Measurements from ENCODE around the gene RFX7.

Gene RFX7

DNA sequence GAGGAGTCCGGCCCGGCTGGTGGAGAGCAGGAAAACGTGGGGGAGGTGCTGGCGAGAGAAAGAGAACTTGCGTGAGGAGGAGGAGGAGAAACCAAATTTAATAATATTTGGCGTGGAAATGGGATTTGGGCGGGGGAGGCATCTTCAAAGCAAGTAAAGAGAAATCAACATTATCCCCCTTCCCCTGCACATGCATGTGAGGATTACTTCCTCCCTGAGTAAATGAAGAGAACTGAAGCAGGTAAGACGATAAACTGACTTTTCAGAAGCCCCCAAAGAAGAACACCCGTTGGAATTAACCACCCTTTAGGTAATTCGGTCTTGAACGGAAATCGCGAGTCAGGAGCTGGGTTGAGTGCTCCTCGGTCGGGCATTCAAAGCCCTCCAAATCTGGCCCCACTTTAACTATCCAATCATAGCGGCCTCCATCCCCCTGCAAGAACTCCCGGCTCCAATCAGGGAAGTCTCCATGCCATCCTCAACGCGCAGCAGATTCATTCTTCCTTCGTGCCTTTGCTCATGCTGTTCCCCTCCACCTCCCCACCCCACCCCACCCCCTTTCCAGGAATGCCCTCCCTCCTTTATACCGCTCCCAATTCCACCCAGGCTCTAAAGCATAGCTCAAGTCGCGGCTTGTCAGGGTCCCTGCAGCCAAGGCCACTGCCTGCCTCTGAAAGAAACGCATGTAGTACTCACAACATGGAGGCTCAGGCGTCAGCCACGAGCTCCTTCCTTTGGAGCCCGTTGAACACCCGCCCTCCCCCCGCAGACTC, 545 bp upstream of the RFX7 start:
- peak; percentile 16 for DNase-seq (ENCODE audit: low spot score)

DNA sequence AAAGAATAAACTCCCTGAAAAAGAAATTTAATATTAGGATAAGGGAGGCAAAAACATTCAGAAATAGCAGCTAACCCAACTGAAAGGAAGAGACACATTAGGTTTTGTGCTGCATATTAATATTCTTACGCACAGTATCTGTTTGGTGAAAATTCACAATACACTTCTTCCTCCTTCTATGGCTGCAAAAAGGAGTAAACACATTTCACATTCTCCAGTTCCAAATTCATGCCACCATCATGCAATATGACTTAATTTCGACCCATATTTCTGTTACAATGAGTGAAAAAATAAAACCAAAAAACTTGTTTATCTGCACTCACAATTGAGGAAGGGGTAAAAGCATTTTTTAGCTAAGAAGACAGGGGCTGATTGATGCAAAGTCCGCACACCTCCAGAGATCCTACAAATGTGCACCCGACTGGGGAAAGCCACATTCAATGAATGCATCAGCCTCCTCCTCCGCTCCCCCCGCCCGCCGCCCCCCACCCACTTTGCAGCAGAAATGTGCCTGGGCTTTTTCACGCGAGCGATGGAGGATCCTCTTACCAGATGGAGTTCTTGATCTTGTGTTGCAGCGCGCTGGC, 1.0 kb downstream of the RFX7 start:
- no peak for DNase-seq (ENCODE audit: low spot score)

DNA sequence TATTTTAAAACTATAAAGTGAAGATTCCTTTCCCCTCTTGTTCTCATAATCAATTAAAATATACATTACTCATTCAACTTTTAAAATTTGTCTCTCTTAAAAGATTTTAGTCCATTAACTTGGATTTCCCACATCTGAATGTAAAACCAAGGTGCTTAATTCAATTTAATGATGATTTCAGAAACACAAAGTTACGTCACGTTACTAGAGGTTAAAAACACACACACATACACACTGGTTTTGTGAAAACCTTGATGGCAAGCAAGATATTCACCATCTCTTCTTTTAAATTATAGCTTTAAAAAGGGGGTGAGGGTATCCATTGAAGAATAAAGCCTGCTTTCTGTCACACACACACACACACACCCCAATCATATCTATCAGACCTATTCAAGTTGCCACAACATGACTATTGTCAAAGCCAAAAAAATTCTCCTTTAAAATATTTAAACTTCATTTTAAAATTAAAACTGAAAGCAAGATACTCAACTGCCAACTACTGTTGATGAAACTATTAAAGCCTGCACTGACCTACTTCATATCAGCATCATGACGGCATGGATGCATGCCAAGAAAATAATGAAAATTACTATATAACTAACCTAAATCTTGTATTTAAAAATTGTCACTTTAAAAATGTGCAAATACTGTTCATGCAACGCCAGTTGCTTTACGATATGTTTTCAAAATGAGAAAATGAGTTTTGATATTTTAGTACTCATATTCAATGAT, 2.1 kb downstream of the RFX7 start:
- no peak for DNase-seq (ENCODE audit: low spot score)

DNA sequence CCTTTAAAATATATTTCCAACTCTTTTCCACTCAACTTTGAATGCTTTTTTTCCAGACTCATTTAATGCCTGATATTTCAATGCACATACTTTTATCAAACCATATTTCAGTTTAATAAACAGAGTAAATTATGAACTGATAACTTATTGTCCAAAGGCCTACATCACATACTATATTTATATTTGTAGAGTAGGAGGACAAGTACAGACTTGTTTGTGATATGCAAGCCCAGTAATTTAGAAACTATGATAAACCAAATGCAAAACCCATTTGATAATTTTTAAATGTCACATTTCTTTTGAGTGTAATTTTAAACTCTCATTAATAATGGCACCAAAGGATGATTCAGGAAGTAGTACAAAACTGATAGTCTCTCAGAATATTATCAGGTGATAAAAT, 3.3 kb downstream of the RFX7 start:
- no peak for DNase-seq (ENCODE audit: low spot score)

DNA sequence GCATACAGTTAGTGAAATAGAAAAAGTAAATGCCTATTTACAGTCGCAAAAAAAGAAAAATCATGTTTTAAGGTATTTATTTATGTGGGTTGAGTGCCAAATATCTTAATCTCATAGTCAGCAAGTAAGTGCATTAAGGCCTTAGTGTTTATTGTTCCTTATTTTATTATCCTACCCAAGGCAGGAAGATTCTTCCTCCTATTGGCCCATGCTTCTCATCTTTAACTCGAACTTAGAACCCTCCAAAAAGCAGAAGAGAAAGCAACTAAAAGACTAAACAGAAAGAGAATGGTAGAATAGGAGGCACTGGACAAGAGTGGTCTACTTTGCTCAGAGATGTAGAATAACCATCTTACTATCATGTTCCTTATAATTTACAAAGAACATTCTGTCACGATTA, 7.5 kb downstream of the RFX7 start:
- DNase-seq (ENCODE audit: low spot score), result no peak

DNA sequence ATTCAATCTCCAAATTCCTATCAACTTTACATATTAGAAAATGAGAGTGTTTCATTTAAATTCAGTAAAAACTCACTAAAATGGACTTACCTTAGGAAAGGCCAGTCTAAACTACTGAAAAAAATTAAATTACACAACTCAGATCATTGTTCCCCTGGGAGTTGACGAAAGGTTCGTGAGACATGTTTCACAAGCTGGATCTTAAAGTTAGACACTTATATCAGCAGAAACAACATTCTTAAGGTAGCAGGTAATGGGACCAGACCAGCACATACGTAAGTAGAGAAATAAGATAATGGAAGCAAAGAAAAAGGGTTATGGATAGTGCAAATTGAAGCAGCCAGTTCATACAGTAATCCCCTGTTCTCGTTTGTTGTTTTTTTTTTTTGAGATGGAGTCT, 8.9 kb downstream of the RFX7 start:
- DNase-seq (ENCODE audit: low spot score), result no peak

DNA sequence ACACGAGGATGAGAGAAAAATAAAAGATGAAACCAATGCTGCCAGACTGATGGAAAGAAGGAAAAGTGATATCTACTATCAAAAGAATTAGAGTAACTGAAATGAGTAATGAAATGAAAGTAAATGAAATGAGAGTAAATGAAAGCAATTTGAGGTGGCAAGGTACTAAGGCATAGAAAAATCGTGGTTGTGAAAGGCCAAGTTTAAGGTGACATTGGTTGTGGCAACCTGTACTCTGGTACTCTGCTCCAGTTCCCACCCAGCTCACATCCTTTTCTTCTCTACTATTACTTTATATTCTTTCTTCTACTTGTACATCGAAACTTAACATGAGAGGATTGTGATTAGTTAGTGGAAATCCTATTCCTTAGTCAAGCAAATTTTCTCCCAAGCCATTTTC, 10.1 kb downstream of the RFX7 start:
- no peak for DNase-seq (ENCODE audit: low spot score)

DNA sequence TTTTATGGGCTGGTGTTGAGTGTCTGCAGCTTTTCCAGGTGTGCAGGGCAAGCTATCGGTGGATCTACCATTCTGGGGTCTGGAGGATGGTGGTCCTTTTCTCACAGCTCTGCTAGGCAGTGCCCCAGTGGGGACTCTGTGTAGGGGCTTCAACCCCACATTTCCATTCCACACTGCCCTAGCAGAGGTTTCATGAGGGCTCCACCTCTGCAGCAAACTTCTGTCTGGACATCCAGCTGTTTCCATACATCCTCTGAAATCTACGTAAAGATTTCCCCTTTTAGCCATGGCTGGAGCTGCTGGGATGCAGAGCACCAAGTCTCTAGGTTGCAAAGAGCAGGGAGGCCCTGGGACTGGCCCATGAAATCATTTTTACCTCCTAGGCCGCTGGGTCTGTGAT, 11.6 kb downstream of the RFX7 start:
- DNase-seq (ENCODE audit: low spot score), result no peak

DNA sequence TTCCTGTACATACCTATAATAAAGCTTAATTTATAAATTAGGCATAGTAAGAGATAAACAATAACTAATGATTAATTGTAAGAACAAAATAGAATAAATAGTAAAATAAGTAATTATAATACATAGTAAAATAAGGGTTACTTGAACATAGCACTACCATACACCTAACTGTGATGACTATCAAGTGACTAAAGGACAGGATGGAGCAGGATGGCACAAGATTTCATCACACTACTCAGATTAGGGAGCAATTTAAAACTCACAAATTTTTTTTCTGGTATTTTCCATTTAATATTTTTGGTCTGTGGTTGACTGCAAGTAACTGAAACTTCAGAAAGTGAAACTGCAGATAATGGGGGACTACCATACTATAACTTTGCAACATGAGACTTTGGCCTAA, 14.8 kb downstream of the RFX7 start:
- DNase-seq (ENCODE audit: low spot score), result no peak

DNA sequence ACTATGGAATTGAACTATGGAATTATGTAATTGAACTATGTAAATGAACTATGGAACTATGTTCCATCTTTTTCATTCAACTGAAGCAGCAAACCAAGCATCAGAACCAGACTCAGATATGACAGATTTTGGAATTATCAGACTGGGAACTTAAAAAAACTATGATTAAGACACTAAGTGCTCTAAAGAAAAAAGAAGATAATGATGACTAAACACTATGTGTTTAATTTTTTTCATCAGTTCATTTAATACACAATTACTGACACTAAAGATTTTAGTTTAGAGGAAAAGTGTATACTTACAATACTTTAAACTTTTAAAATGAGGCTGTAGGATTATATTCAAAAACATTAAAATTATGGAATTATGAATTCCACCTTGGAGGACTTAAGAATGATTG, 15.3 kb downstream of the RFX7 start:
- no peak for DNase-seq (ENCODE audit: low spot score)

DNA sequence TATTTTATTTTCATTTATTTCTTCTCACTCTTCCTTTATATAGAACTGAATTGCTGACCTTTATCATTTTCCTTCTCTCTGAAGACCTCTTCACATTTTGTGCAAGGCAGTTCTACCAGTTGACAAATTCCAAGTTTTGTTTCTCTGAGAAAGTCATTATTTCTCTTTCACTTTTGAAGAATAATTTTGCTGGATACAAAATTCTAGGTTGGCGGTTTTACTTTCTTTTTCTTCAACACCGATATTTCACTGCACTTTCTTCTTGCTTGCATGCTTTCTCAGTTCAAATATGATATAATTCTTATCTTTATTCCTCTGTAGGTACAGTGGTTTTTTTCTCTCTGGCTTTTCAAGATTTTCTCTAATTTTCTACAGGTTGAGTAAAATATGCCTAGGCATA, 15.9 kb downstream of the RFX7 start:
- DNase-seq (ENCODE audit: low spot score), result no peak

DNA sequence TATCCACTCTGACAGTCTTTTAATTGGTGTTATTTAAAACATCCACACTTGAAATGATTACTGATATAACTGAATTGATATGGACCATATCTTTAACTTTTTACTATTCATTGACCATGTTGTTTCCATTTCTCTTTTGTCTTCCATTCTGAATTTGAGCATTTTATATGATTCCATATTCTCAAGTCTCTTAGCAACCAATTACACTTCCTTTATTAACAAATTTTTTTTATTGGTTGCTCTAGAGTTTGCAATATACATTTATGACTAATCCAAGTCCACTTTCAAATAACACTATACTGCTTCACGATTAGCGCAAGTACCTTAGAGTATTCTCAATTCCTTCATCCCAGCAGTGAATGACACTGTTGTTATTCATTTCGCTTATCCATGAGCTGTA, 16.4 kb downstream of the RFX7 start:
- no peak for DNase-seq (ENCODE audit: low spot score)

DNA sequence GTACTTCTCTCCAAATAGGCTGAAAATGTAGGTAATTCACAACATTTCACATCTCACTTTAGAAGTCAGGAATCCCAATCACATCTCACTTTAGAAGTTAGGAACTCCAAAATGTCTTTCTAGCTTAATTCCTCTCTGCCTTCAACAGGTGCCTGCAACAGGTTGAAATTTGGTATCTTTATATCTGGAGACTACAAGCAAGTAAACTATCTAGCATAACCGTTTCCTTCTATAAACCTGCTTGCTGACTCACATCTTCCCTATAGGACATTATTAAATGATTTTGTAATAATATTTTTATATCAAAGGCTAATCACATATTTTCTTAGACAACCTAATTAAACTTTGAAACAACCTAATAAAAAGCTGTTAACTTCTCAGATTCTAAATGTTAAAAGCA, 18.2 kb downstream of the RFX7 start:
- DNase-seq (ENCODE audit: low spot score), result no peak

DNA sequence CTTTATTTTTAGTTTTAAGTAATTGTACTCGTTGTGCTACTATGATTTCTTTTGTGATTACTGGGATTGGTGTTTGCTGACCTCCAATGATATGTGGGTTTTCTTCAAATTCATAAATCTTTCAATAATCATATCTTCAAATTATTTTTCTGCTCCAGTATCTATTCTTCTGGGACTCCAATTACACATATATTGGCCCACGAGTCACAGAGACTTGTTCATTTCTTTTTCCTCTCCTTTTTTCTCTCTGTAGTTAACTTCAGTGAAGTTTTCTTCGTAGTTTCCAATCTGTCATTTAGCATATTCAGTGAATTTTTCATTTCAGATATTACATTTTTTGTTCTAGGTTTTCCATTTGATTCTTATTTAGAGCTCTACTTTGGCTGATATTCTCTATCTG, 21.4 kb downstream of the RFX7 start:
- DNase-seq (ENCODE audit: low spot score), result no peak

DNA sequence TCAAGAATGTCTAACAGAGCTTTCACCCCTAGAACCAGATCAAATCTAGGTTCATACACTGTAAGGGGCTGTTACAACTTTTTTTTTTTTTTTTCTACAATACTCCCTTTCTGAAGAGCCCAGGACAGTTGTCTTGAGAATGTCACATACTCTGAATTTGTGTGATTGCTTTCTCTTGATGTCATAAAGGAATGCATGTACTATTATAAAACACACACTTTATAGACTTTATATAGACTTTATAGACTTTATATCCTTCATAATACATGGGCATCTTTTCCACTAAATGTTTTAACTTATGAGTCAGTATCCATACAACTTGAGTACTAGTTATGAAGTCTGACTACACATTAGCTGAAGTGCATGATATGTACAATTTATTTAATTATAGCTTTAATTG, 26.3 kb downstream of the RFX7 start:
- DNase-seq (ENCODE audit: low spot score), result no peak

DNA sequence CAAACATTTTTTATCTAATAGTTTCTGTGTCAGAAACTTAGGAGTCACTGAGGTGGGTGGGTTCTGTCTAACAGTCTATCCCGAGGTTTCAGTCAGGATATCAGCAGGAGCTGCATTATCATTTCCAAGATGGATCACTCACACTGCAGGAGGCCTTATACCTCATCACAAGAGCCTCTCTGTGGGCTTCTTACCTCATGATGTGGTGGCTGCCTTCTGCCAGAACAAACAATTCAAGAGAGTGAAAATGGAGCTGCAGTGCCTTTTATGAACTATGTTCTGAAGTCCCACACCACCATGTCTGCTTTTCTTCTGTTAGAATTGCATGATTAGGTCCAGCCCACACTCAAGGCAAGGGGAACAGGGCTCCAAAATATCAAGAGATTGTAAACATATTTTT, 27.9 kb downstream of the RFX7 start:
- DNase-seq (ENCODE audit: low spot score), result no peak

DNA sequence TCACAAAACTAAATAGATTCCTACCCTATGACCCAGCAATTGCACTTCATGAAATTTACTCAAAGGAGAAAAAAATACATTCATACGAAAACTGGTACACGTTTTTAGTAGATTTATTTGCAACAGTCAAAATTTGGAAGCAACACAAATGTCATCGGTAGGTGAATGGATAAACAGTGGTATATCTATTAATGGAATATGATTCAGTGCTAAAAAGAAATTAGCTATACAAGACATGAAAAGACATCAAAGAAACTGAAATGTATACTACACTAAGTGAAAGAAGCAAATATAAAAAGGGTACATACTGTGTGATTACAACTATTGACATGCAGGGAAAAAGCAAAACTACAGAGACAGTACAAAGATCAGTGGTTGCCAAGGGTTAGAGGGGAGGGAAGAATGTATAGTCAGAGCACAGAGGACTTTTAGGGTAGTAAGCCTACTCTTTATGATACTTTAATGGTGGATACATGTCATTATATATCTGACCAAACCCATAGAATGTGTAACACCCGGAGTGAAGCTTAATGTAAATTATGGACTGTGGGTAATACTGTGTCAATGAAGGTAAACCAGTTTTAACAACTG, 31.6 kb downstream of the RFX7 start:
- no peak for DNase-seq (ENCODE audit: low spot score)

DNA sequence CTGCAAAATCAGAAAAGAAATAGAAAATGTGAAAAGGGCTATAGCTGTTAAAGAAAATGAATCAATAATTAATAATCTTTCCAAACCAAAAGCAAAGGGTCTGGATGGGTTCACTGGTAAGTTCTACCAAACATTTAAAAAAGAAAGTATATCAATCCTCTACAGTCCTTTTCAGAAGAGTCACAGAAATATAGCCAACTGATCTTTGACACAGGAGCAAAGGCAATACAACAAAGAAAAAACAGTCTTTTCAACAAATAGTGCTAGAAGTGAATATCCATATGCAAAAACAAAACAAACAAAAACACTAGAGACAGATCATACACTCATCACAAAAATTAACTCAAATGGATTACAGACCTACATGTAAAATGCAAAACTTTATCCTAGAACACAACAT, 32.6 kb downstream of the RFX7 start:
- DNase-seq (ENCODE audit: low spot score), result no peak

DNA sequence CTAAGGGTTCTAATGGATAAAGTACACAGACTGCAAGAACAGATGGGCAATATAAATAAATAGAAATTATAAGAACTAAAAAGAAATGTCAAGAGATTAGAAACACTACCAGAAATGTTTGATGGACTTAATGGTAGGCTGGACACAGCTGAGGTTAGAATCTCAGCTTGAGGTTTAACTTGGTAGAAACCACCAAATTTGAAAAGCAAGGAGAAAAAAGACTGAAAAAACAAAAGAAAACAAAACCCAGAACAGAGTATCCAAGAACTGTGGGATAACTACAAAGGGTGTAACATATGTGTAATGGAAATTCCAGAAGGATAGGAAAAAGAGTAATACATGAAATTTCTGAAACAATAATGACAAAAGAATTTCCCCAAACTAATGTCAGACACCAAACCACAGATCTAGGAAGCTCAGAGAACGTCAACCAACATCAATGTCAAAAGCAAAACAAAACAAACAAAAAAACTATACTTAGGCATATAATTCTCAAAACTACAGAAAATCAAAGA, 35.0 kb downstream of the RFX7 start:
- DNase-seq (ENCODE audit: low spot score), result no peak

DNA sequence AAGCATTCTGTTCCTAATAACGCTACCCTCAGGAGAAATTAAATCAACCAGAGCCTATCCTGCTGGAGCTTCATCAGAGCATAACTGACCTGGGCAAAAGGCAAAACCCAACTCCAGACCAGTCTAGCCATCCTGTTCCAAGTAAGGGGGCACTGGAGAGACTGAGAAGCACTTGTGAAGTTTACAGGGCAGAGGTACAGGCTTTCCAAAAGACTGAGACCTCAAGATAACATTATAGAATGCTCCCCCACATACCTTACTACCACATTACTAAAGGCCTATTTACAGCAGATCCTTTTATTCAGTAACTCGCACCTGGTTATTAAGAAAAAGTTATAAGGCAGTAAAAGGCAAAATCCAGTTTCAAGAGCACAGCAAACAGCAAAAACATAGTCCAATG, 35.5 kb downstream of the RFX7 start:
- no peak for DNase-seq (ENCODE audit: low spot score)

DNA sequence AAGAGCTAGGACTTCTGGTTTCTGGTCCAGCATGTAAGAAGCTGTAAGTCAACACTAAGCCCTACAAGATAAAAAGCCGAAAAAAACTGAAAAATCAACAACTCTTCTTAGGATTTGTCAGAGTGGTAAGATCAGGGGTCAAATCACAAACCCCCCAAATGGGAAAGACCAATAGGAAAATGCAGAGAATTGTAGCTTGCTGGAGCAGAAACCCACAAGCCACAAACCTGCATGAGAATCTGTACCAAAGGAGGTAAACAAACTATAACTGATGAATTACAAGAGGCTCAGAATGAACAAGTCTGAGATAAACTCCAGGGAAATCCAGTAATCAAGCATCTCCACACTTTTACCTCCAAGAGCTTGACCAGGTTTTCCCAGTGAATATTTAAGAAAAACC, 36.0 kb downstream of the RFX7 start:
- no peak for DNase-seq (ENCODE audit: low spot score)

DNA sequence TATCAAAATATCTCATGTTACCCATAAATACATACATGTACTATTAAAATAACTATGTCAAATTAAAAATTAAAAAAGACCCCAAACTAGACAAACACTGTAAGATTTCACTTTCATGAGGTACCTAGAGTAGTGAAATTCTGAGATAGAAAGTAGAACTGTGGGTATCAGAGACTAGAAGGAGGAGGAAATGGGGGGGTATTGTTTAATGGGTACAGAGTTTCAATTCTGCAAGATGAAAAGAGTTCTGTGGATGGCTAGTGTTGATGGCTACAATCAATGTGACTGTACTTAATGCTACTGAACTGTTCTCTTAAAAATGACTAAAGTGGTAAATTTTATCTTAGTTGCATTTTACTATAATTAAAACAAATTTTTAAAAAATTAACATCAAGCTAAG, 36.6 kb downstream of the RFX7 start:
- DNase-seq (ENCODE audit: low spot score), result no peak

Measured in CD4-positive, alpha-beta T cell treated with Interleukin-15 for 4 hours (primary cell).